CD4-positive, alpha-beta T cell treated with Interleukin-15 for 4 hours (primary cell): ENCODE results near the gene RARB.

Experiments
- DNase-seq: peaks from one replicate; pipeline ENCODE4 v3.0.0-alpha.2; 2020; ENCODE audit warnings: low spot score

Gene RARB

DNA sequence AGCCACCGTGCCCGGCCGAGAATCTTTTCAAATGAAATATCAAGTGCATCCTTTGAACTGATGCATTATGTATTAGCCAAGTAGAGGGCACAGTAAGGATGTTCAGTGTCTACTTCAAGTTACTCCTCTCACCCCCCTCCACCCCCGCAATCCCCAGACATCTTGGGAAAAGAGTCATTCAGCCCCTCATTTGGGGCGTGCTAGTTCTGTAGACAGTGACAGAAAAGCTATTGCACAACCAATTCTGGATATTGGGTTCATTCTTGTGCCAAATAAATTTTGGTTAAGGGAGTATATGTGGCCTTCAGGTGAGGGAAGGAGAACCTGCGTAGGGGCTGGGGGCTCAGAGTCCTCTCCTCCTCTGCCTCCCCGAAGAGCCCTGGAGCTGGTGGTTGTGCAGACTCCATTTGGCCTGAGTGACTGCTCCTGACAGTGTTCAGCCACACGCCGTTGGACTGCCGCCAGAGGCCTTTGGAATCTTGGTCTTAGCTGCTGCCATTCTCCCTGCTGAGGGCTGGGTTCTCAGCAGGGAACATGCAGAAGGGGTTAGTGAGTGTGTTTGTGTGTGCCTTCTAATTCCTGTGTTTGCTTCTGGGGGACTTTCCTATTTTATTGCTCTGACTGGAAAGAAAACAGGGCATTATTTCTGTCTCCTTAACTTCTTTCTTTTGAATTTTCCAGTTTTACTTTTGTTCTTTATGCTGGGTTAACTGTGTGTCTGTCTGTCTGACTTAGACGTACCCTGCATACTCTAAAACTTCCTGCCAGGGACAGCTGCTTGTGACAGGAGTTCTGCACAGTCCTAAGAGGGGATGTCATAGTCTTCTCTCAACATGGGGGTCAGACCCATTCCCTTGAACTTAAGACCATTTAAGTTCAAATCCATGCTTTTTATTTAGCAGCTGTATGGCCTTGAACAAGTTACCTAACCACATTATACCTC is 21.0 kb downstream of the RARB start:
- no peak for DNase-seq

DNA sequence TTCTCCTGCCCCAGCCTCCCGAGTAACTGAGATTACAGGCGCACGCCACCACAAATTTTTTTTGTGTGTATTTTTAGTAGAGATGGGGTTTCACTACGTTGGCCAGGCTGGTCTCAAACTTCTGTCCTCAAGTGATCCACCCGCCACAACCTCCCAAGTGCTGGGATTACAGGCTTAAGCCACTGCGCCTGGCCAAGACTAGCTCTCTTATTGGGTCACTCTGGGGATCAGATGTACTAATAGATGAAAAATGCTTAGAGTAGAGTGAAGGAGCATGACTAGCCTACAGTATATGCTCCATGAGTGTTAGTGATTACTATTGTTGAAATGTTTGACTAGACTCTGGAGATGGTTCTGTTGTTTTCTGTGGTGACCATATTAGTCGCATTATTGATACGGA is 21.8 kb downstream of the RARB start:
- no peak for DNase-seq

DNA sequence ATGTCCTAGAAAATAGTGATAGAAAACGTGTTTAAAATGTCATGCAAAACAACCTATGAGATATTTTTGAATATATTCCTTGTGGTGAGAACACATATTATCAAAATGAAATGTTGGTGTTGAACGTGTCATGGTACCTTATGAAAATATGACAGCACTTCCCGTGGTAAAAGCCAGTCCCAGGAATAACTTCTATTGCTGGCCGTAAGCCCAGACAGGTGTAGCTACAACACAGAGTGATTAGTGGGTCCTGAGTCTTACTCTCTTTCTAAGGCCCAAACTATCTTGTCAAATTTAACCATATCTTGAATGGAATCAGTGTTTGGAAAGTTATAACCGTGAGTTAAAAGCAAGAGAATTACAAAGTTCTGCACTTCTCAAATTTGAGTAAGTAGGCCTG is 24.1 kb downstream of the RARB start:
- DNase-seq, result no peak

DNA sequence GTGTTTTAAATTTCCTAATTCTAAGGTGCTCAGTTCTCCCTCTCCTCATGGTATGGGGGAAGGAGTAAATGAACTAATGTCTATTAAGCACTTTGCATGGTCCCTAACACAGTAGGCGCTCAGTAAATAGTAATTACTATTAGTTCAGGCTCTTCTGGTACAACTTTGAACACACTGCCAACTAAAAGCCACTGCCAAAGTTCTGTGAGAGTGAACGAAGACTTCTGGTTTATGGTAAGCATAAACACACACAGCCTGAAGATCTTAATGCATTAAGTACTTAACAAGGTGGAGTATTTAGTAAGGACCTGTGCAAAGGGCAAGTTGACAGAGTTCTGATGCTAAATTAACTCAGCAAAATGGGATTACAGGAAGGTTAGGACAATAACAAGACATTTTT is 24.7 kb downstream of the RARB start:
- DNase-seq, result no peak

DNA sequence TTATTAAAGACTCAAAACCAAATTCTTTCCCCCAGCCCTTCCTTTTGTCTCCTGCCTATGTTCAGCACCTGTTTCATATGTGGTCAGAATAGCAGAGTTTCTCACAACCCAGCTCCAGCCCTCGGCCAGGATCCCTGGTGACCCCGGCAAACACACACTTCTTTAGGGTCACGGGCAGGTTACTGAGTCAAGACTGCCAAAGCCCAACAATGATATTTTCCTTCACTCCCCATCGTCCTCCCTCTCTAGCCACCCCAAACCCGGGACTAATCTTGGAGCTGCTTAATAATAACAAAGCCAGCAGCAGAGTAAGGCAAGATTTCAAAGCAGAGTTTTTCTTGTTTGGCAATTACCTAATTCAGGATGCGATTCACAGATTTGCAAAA is 25.5 kb downstream of the RARB start:
- DNase-seq, result no peak

DNA sequence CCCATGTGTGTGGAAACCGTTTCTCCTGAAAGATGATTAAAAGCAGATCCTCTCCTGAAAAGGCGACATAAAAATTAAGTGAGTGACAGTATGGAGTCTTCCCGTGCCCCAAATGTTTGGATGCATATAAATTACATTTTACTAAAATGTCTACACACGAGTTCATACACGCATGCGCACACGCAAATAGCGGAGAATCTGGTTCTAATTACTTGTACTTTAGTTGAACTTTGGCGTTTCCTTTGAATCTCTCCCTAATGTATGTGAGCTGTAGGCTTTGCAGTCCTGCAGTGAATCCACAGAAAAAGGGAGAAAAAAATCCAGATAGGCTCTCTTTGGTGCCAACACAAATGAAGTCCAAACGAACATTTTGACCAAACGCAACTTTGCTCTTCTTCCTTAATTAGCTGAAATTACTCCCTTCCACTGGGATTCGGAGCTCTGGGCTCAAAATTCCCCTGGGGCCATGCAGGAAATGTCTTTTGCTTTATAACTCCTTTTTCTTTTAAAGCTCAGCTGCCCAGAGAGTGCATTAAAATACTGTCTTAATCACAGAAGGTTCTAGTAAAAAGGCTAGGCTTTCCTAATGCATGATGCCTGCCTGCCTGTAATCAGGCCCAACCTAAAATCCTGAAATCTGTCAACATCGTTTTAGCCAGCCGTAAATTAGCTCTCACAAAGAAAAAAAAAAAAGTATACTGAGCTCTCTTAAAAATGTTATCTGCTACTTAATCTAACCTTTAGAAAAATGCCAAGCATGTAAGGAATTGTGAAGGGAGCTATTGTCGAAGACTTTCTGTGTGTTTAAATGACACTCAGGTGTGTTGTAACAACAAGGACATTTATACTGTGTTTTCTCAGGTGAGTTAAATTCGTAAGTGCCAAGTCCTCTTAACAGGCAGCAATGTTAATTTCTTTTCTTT is 26.2 kb downstream of the RARB start:
- no peak for DNase-seq

DNA sequence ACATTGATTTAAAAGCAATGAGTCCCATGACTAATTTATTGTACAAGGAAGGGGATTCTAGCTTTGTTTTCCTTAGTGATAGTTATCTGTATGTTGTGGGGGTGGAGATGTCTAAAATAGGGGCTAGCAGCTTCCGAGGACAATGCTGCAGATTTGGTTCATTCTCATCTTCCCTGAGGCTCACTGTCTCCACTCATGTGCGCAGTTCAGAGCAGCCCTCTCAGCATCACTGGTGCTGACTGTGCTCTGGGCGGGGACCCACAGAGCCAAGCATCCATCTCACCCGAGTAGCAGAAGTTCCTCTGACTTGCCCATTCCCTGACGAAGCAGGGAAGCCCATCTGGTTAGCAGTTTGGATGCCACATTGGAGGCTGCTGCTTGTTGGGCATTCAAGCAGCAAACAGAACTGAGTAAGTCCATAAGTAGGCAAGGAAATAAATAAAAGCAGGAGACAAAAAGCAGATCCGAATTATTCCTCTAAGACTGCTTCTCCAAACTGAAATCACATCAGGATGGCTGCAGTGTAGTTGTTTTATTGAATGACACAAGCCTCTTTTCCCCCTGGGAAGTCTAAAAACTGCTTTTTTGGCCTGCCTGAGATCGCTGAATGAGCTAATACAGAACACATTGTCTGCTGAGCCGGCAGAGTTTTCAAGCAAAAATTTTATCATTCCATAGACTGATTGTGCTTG is 27.5 kb downstream of the RARB start:
- DNase-seq, result no peak

DNA sequence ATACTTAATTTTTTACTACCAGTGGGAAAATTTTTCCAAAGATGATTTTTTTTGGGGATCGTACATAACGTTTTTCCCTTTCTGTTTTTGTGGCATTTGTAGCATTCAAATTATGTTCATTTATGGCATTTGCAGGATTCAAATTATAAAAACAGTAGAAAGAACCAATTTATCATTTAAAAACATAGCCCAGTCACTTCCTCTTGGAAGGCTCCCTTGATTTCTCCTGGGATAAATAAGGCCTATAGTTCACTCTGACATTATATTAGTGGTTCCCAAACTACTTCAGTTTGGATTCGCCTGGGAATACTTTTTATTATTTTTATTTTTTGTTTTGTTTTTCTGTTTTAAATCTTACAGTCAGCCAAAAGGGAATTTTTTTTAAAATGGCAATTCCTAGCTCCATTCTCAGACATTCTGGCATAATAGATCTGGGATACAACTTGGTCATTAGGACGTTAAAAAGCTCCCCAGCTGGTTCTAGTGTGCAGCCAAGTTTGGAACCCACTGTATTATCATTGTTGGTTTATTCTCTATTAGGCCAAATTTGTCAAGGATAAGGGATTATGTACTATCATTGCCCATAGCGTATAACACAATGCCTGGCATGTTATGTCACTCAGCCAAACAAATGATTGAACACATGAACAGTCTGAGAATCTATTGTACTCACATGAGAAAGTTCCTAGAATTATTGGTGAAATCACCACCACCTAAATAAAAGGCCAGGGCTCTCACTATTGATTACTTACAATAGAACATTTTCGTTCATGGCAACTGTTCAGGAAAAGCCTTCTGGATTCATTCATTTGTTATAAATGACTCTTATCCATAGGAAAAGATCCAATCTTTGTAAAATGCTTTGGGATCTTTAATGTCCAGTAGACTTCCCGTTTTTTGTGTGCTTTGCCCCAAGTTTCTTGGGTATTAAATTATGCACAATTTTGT is 28.9 kb downstream of the RARB start:
- DNase-seq, result no peak

DNA sequence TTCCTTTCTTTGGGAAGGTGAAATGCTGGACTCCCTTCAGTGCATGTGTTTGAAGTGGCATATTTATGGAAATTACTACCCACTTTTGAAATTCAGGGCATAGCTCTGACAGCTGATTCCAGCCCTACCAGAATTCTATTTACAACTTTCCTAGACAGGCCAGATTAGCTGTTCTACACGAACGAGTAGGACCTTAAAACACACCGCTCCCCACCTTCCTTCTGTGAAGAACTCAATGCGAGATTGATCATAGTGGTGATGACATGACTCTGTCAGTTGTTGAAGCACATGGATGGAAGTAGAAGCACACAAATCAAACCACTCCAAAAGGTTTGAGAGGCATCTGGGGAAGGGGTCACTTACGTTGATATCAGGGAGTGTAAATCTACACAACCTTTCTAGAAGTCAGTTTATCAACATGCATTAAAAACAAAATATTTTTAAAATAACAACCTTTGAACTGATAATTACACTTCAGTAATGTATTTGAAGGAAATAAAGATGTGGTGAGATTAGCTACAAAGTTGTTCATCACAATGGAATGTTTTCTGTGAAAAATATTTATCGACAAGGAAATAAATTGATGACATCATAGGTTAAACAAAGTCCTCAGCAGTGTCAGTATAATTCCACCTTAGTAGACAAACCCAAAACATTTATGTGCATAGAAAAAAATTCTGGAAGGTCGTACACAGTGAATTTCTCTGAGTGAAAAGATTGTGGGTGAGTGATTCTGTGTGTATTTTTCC is 29.8 kb downstream of the RARB start:
- DNase-seq, result no peak

DNA sequence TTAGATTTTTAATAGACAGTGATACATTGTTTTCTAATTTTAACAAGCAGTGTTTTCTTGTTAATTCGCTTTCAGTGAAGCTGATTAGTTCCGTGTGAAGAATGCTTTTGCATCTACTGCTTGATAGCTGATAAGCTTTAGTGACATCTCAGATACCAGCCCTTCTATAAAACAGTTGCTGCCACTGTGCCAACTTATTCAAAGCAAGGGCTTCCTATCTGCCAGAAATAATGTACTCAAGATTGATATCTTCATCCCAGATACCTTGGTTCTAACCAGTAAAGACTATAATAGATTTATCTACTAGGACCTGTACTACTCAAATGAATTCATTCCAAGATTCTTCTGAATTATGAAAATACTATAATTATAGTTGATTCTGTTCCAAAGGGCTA is 30.4 kb downstream of the RARB start:
- DNase-seq, result no peak

DNA sequence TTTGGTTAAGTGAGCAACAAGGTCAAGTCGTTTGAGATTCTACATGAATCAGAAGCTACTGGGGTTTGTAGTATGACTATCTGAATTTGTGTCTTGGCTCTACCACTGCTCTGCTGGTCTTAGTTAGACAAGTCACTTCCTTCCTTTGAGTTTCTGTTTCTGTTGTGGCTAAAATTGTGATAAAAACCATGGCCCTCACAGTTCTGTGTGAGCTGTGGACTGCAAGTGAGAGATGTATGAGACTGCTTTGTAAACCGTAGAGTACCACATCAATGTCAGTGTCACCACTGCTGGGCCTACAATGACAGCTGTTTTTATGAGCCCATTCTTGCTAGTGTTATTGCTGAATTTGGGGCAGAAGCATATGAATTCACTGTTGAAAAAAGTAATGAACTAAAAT is 32.7 kb downstream of the RARB start:
- no peak for DNase-seq

DNA sequence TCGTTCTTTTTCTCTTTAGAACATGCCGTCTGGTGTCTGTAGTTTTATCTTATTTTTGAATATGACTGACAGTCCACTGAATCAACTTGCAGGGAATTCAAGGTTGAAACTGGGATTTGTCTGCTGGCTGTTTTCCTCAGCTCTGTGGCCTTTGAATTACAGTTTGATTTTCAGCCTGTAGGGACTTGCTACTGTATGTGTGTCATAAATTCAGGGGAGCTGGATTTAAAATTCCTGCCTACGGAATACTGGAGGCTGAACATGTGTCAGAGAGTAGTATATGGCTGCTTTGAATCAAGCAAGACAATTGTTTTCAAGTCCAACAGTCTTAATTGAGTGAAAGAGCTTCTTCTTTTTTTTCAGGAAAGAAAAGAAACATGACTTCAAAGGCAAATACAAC is 33.9 kb downstream of the RARB start:
- no peak for DNase-seq

DNA sequence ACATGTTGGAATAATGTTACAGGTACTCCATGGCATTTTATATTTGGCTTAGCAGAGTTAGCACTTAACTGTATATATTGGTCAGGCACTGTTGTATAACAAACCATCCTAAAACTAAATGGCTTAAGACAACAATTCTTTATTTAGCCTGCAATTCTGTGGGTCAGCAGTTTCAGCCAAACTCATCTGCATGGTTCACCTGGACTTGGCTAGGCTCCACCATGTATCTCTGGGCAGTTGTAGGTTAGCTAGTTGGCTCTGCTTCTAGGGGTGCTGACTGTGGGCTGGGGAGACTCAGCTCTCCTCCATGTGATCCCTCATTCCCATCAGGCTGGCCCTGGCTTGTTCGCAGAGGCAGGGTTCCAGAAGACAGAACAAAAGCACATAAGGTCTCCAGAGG is 34.4 kb downstream of the RARB start:
- DNase-seq, result no peak

DNA sequence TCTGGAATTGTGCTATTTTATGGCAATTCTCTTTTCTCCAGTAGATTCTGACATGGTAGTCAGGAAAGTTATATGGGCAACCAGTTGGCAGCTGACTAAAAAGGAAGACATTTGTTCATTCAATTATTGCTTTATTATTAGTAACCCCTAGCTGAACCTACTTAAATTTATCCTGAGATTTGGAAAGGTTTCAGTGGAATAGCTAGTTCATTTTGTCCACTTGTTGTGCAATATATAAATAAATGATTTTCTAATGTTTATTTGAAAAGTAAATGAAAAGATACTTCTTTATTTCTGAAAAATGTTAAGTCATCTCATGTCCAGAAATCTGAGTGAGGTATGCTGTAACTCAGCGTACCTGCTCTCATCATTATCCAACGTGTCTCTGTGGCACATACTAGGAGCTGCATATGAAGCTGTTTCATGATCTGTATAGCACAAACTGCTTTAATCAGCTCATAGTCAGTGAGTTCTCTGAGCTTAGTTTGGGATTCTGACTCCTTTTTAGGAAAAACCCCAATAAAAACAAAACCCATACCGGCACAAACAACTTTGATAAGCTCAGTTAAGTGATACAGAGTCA is 35.9 kb downstream of the RARB start:
- no peak for DNase-seq

DNA sequence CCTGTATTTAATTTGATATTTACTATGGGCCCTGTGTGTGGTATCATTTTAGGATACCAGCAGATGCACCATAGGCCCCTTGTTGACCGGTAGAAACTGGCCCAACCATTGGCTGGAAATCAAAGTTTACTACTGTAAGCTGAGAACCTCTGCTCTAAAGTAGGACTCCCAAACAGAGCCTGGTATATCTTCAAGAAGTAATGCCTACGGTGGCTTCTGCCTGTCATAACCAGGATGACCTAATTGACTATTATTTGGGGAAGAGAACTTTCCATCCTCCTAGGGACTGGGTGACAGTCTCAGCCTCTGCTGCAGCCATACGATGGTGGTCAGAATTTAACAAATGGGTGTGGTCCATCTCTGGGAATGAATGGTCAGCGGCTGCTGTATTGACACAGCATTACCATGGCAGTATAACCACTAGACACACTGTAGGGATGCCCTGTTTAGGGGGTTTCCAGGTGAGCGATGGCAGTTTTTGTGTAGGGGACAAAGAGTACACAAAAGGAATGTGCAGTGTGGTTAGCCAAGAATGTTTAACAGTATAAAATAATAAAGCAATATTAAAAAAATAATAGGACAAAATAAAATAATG is 37.3 kb downstream of the RARB start:
- DNase-seq, result no peak

DNA sequence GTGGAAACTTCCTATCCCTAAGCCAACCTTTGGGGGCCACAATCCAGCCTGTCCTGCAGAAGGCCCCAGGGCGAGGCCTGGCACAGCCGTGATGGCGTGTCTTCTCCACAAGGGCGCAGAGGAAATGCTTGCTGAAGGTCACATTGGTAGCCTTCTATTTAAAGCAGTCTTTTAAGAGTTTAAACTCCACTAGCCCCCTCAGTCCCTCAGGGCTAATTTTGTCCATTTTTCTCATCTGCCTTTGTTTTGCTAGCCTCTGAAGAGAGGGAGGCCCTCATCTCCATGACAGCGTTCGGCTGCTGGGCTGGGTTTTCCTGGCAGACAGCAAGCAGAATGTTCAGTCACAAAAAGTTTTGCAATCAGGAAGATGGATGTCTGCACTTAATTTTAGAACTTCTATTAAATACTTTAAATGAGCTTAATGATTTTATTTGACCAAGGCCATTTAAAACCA is 40.8 kb downstream of the RARB start:
- no peak for DNase-seq

DNA sequence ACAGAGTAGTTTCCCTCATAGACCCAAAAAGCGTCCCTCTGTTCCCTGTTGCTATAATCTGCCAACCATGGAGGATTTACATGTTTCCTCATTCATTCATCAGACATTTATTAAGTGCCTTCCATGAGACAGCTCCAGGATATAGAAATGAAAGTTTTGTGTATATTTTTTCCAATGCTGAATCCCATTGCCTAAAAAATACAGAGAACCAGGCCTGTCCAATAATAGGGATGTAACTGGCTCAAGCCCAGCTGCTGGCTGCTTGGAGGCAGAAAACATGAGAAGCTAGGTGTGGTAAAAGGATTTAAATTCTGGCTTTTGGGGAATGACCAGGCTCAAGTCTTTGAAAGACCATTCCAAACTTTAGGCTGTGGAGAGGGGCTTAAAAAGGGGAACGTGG is 41.5 kb downstream of the RARB start:
- DNase-seq, result no peak

DNA sequence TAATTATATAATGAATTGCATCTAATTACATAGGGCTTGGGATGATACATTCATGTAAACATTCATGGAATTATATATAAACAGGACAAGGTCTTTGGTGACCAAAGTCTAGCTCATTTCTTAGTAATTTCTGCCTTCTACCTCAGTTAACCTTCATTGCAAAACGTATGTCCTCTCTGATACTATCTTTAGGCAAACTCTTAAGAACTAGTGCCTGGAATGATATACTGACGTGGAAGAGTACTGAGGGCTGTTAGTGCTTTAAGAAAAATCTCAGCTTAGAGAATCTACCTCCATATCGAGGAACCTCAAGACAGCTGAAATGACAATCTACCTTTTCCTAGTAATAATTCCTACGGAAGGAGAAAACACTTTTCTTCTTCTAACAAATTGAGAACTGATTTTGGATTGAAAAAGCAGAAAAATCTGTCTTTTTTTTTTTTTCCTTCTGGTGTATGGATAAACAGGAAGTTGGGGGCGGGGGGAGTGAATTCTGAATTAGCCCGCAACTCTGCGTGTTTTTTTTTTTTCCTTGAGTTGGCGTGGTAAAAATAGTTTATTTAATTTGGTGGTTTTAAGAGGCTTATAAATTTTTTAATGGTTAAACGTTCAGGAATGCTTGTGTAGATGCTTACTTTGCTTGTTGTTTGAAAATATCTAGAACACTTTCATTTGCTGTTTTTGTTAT is 43.2 kb downstream of the RARB start:
- DNase-seq, result no peak

DNA sequence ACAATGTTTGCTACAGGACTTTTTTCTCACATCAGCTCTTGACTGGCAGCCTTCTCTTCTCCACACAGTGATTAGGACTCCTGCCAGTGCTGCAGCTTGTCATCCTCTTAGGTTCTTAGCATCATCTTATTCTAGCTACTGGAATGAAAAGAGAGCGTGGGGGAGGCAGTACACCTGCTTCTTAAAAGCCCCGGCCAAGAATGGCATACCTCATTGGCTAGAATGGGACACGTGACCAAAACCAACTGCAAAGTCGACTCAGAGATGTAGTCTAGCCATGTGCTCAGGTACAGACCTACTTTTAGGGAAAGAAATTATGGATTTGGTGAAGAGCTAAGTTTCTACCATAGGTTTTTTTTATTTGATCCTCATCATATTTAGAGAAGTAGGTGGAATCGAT is 44.1 kb downstream of the RARB start:
- no peak for DNase-seq
